Activated CD8-positive, alpha-beta memory T cell treated with anti-CD3 and anti-CD28 coated beads, Interleukin-2, amount 50 U/mL, for 1 hour (primary cell): ENCODE measurements around the gene CCDC50.

Experiments
- DNase-seq: peaks from one replicate; pipeline ENCODE4 v3.0.0-alpha.2; 2020; ENCODE audit errors: extremely low read depth

Gene CCDC50

DNA sequence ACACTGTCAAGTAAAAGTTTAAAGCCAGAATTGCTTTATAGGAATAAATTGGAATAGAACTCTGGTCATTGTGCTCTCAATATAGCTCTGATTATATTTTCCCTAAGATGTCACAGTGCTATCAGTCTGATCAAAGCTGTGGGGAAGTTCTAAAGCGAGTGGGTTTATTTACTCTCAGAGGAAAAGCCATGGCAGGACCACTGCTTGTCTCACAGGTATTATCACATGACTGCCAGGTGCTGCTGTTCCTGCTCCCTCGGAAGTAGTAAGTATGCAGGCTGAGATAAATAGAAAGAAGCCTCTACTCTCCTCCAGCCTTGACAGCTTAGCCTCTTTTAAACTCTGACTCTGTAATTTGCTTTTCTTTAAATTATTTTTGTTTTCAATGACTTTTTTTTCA, 50.3 kb downstream of the CCDC50 start:
- DNase-seq = no peak

DNA sequence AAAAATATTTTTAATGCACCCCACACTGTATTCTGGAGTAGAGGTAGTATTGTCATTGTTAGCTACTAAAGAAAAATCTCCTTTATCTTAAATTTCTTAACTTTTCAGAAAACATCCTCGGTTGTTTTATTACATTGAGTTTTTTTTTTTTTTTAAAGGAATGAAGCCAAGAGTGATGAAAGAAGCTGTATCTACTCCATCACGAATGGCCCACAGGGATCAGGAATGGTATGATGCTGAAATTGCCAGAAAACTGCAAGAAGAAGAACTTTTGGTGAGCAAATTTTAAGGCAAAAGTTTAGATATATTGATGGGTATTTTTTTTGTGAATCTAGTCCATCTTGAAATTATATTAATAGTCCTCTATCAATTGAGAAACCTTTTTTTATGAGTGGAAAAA, 50.8 kb downstream of the CCDC50 start:
- DNase-seq = no peak

DNA sequence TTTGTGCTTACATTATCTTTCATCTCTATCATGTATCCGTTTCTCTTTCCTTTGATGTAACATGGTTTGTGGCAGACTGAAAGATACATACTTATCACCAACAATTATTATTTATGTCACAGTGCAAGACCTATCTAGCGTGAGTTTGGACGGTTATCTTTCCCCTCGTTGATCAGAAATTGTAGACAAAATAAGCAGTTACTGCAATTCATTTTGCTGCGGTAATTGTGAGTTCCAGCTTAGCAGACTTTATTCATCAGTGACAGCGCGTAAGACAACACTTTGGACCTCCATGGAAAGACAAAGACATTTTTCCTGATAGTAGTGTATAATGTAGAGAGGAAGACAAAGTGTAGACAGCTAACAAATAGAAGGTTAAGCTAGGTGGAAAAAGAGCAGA, 52.1 kb downstream of the CCDC50 start:
- DNase-seq = no peak

DNA sequence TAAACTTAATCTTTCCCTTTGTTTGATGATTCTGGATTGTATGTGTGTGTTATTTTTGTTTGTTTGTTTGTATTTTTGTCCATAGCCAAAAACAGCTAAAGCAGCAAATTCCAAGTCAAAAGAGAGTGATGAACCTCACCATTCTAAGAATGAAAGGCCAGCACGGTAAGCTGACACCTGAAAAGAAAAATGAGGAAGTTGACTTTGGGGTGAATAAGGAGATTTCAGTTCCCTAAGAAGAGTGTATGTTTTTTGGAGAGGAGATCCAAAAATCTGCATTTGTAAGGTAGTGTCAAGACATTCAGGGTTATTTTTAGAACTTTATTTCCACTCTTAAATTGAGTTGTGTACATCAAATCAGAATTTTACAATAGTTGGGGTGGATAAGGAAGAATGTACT, 53.5 kb downstream of the CCDC50 start:
- no peak for DNase-seq

DNA sequence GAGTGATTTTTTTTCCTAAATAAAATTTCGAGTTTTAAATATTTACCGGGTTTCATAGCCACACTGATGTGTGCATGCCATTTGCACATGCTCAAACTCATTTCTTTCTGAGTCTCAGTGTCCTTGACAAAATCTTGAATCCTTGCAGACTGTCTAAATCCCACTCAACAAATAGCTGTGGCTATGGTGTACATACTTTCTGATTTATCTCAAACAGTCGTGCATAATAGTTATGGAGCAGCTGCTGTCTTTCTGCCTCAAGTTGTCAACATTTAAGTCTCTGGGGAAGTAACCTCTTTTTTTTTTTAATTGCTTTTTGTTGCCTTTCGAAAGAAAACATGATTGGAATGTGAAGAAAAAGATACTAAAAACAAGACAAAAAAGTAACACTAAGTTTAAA, 53.9 kb downstream of the CCDC50 start:
- DNase-seq = no peak

DNA sequence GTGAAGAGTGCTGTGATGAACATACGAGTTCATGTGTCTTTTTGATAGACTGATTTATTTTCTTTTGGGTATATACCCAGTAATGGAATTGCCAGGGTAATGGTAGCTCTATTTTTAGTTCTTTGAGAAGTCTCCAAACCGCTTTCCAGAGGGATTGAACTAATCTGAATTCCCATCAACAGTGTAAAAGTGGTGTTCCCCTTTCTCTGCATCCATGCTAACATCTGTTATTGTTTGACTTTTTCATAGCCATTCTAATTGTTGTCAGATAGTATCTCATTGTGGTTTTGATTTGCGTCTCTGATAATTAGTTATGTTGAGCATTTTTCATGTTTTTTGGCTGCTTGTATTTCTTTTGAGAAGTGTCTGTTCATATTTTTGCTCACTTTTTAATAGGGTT, 55.9 kb downstream of the CCDC50 start:
- DNase-seq = no peak

DNA sequence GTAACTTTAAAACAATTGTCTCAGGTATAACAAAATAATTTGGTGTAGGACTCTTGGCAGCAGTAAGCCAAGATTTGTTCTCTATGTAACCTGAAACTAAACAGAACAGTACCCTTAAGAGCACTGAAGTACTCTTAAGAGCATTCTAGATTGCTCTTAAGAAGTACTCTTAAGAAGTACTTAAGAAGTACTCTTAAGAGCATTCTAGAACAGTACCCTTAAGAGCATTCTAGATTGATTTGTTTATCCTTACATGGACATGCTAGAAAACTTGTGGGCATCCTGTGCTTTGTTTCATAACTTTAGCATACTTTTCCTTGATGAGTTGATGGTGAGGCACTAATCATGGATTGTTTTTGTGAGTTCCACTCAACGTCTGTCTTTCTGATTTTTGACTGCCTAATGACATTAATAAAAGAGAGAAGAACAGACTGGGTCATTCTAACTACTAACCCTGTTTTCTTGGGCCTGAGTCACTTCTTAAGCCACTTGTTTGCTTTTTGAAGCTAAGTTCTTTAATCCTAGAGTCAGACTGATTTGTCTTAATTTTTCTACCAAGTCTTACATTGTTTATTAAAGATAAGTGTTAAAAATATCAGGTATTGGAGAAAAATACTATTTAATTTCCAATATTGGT, 58.4 kb downstream of the CCDC50 start:
- no peak for DNase-seq

DNA sequence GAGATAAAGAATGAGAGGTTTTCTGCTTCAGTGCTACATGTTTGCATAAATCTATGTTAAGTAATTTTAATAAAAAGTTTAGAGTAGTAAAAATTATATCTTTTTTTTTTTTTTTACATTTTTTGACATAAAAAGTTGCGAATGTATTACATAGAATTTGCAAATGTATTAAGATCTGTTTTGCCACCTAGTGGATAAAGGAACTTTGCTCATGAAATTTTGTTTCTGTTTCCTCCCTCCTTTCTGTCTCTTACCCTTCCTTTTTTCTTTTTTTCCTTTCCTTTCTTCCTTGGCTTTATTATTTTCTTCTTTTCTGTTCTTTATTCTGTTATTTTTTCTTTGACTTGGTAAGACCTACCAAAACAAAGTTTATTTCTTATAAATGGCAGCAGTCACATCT, 59.6 kb downstream of the CCDC50 start:
- no peak for DNase-seq

DNA sequence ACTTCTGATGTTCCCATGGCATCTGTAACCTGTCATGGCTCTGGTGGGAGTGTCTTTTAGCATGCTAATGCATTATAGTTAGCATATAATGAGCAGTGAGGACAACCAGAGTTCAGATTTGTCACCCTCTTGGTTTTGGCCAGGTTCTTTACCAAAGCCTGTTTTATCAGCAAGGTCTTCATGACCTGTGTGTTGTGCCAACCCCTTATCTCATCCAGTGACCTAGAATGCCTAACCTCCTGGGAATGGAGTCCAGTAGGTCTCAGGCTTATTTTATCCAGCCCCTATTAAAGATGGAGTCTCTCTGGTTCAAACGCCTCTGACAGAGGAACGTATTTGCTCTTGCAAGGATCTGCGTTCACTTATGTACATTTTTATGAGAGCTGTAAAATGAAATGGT, 61.4 kb downstream of the CCDC50 start:
- no peak for DNase-seq

DNA sequence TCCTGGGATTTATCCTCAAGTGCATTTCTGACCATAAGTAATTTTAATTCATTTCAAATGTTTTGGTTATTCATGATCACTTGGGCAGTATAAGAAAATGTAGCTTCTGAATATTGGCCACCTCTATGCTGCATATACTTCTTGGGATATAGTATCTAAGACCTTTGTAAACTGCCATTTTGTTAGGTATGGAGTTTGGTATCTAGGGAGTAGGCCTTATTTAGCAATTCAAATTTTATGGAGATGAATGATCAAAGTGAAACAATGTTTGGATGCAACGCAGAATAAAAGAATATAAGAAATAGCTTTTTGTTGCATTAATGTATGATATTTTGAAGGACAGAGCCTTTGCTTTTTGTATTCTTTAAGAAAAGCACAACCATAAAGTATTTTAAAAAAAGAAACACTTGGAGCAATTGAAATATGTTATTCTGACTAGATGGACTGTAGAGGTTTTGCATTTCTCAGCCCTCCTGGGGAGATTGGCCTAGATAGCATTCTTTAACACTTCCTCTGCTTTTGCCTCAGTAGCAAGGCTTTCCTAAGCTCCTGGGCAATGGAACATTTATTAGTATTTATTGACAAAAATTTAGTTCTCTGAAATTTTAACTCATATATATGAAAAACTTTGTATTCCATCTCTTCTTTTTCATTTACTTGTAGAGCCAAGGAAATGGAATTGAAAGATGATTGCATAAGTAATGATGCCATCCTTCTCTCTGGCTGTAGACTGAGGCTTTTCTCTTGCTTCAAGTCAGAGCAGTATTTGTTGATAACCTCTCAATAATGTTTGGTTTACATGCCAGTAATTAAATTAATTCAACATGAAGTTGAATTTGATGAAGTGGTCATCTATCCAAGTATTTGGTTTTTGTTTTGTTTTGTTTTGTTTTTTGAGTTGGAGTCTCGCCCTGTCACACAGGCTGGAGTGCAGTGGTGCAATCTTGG, 62.9 kb downstream of the CCDC50 start:
- no peak for DNase-seq

DNA sequence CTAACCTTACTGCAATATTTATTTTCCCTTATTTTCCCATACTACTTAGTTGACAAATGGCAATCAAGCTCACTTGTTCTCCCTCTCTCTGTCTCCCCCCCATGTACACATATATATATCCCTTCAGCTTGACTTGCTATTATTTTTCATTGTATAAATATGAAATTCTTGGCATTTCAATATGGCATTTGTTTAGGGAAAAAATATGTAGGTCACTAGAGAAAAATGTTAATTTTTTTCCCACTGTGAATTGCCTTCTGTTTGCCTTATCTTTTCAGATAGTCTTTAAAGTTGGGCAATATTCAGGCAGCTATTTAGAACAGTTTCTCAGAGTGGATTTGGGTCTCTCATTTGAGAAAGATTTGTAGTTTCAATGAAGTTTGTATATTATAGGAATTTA, 64.0 kb downstream of the CCDC50 start:
- no peak for DNase-seq

DNA sequence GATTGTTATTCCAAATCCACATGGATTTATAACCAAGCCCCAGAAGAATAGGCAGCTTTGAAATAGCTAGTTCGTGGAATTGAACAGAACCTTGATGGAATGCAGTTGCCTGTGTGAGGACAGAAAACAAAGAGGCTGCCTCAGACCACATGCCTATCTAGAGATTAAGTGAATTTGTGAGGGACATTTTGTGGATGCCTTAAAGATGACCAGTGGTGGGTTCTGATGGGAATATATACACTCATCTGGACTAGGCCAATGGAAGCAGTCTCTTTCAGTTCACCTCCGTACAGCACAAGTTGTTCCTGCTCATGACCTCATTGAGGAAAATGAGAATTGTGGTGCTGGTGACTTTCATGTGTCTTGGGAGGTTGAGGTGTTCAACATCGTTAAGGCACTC, 68.6 kb downstream of the CCDC50 start:
- DNase-seq = no peak

DNA sequence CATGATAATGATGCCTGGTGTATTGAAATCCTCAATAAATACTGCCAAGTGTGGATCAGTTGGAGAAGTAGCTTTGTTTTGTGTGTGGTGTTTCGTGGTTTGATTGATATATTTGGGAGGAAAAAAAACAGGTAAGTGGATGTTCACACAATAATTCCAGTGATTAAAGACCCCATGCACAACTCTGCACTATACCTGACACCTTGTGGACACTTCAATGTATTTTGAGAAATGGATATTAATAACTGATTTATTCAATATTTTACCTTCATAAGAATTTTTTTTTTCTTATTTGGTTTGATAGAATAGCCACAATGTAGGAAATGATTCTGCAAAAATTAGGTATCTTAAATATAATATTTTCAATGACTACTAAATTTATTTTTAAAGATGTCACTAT, 69.4 kb downstream of the CCDC50 start:
- DNase-seq = no peak

DNA sequence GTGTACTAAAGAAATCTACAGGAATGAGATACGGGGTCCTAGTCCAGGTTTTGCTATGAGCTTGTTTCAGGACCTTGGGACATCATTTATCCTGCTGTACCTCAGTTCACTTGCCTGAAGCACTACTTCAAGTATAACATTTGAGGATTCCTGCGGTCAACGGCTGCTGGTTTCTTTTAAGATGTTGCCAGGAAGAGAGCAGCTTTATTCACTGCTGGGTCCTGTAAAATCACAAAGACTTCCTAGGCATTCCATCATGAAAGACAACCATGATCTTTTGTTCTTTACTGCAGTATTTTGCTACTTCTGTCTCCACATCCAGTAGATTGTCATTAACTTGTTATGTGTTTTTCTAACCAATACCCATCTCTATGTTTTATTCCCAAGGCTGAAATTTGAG, 70.7 kb downstream of the CCDC50 start:
- no peak for DNase-seq

DNA sequence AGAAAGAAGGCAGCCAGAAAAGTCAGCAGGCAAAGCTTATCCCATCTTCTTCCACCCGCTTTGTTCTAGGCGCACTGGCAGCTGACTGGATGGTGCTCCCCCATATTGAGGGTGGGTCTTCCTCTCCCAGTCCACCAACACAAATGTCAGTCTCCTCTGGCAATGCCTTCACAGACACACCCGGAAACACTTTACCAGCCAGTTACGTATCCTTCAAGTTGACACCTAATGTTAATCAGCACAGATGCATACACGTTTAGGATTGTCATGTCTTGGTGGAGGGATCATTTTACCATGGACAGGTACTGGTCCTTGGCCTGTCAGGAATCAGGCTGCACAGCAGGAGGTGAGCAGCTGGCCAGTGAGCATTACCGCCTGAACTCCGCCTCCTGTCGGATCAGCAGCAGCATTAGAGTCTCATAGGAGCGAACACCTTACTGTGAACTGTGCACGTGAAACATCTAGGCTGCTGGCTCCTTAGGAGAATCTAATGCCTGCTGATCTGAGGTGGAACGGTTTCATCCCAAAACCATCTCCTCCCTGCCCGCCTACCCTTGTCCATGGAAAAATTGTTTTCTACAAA, 72.7 kb downstream of the CCDC50 start:
- DNase-seq = no peak

DNA sequence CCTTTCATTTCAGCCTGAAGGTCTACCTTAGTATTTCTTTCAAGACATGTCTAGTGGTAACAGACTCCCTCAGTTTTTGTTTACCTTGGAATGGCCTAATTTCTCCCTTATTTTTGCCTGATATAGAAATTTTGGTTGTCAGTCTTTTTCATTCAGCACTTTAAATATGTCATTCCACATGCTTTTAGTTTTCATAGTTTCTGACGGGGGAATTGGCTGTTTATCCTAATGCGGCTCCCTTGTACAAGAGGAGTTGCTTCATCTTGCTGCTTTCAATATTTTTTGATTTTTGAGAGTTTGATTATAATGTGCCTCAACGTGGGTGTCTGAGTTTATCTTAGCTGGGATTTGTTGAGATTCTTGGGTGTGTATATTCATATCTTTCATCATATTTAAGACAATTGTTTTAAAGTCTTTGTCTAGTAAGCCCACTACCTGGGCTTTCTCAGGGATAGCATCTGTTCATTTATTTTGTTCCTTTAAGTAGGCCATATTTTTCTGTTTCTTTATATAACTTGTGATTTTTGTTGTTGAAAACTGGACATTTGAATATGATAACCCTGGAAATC, 80.7 kb downstream of the CCDC50 start:
- DNase-seq = no peak

DNA sequence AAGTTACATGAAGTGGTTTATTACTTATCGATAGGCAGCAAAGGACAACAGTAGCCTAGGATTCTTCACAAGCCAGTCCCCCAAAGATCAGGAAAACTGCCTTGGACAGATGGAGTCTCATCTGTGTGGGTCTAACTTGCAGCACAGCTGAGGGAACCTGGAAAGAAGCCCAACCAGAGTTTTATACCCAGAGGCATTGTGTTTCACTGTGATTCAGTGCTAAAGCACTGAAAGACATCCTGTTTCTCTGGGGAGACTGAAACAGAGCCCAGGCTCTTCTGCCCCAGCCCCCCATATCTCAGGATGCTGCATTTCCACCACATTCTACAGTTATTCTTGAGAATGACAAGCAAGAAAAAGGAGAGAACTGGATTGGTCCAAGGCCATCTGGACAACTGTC, 83.6 kb downstream of the CCDC50 start:
- DNase-seq = no peak

DNA sequence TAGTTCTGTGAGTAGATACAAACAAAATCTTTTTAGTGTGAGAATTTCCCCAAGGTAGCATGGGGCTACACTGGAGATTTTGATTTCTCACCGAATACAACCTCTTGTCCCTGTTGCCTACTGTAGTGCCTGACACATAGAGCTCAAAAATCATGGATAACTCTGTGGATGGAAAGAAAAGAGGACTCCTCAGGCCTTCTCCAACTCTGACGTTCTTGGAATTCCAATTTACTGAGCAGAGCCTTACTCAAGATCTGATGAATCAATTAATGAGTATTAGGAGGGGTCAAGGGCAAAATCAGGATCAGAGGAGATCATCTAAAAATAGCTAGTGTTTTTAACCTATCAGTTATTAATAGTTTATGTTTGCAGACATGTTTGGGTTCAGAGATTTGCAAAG, 85.1 kb downstream of the CCDC50 start:
- DNase-seq = no peak

DNA sequence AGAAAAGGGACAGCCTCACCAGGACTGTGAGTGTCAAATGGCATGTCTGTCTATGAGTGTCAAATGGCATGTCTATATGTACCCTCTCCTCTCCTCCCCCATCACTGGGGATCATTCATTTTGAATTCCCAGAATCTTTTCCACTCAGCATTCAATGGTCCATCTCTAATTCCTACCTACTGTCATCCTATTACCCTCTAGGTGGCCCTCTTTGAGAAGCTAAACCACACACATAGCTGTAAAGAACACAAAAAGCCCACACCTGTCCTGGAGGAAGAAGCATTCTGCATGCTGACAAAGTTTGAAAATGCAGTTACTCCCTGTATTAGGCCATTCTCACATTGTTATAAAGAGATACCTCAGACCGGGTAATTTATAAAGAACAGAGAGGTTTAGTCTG, 85.5 kb downstream of the CCDC50 start:
- DNase-seq = no peak

DNA sequence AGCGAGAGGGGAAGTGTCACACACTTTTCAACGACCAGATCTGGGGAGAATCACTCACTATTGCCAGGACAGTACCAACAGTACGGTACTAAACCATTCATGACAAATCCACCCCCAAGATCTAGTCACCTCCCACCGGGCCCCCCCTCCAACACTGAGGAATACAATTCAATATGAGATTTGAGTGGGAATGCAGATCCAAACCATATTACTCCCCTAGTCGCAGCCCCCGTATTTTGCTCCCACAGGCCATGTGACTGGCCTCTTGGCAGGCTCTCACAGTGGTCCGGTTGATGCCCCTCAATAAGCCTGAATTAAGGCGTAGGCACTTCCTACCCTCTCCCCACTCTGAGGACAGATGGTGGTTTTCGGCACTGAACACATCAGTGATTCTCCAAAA, 86.4 kb downstream of the CCDC50 start:
- DNase-seq = no peak

DNA sequence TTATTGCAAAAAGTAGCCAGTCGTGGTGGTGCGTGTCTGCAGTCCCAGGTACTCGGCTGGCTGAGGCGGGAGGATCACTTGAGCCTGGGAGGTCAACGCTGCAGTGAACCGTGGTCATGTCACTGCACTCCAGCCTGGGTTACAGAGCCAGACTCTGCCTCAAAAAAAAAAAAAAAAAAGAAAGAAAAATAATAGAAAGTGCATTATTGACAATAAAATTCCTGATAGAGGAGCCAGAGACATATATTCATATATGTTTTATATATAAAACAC, 88.2 kb downstream of the CCDC50 start:
- no peak for DNase-seq

DNA sequence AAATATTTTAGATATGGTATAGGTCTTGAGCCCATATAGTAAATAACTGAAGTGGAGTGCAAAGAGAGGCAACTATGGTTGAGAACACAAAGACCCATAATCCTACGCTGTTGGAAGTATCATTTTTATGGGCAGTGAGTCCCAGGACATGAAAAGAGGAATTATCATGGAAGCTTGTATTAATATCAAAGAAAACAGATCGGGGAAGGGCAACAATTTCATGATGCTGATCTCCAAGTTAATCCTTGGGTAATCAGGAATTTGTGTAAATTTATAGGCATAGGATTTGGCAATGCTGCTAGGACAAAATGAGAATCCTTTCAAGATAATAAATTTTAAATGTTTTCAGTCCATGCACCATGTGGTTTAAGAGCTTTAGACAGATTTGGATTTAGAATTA, 91.6 kb downstream of the CCDC50 start:
- DNase-seq = no peak

DNA sequence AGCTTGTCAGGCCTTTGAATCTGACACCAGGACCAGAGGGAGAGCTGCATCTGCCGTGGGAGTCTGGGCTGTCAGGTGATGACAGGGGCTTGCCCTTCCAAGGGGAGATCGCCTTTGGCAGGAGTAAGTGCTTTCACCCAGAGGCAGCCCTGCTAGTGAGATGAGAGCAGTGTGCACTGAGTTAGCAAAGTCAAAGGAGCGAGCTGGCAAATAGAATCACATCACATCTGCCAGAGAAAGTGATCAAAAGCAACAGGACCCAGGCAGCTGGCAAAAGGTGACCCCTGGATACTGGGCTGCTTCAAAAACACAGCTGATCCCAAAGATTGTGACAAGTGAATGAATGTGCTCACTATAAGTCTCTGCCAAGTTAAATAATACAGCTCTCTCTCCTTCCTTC, 95.7 kb downstream of the CCDC50 start:
- DNase-seq = no peak
